GM21825 (cell line): ENCODE results near the gene ITGA5.
"Not testable (repeated sequence)": the region's sequence is repeated elsewhere in the genome, so short reads cannot be mapped to it uniquely, and the experiment has no call there.

Source experiments
- ATAC-seq: cut with Tn5 transposase; IDR thresholded peaks from one replicate; pipeline ENCODE4 v1.9.1; 2021; ENCODE audit warnings: mild to moderate bottlenecking, moderate library complexity; ENCODE audit not compliant: unreplicated experiment

Gene ITGA5

GRCh38 chr12:54356228-54356627, 62.8 kb downstream of the ITGA5 start:
- no peak for ATAC-seq

DNA sequence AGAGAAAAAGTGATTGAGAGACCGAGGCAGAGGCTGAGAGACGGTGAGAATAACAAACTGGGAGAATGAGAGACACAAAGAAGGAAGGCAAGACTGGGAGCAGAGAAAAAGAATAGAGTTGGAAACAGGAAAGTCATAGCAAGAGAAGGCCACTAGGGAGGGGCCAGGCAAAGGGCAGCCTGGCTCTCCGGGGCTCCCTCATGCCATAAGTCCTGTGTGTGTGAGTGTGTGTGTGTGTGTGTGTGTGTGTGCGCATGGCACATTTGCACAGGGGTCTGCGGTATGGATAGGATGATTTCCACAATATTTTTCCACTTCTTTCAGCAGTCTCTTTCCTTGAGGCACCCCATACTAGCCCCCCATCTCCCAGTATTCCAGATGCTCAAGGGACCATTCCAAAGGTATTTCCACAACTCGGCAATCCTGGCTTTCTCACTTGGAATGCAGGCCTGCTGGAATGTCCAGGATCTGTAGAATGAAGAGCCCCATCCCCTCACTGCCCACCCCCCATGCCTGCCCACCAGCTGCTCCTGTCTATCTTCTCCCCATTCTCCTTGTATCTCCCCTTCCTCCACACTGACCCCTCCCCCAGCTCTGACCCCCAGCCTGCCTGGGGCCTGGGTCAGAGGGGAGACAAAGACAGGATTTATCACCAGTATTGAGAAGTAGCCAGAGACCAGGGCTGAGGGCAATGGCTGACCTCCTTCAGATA, 63.8 kb downstream of the ITGA5 start:
- no peak for ATAC-seq

- ATAC-seq, result not testable (repeated sequence)
These were observed 64.8 kb downstream of the ITGA5 start for GRCh38 chr12:54354271-54354670.

GRCh38 chr12:54352891-54353874, 65.9 kb downstream of the ITGA5 start:
- ATAC-seq, result no peak

GRCh38 chr12:54352022-54352531, 67.0 kb downstream of the ITGA5 start:
- no peak for ATAC-seq

- ATAC-seq, result no peak
These were observed 67.7 kb downstream of the ITGA5 start for GRCh38 chr12:54351341-54351740.

DNA sequence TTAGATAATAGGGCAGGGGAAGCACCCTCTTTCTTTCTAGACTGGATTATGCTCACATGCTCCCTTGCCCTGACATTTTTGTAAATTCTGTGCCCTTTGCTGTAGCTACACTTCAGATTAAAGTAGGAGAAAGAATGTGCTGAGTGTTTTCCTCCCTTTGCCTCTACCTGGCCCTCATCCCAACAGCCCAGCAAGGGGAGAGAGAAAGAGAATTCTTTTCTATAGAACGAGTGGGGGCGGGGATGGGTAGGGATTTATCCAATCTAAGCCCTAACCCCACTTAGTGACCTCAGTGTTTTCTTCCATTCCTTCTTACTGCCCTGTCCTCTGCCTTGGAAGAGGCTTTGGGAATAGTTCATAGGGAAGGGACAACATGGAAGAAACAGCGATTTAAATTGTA, 68.3 kb downstream of the ITGA5 start:
- no peak for ATAC-seq

DNA sequence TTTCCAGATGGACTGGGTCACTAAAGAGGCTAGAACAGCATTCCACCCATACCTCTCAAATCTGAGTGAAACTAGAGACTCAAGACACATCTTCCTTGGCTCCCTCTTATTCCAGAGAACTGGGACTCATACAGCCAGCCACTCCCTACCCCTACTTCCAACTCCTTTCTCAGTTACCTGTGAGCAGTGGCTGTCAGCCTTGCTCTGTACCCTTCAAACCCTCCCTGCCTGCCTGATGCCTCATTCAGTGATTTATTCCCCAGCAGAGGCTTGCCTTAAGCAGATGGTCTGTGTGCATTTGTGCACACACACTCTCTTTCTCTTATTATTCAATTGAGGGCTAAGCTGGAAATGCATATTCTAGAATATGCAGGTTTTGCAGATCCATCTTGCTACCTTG, 69.4 kb downstream of the ITGA5 start:
- no peak for ATAC-seq

- ATAC-seq, result no peak
These were observed 70.0 kb downstream of the ITGA5 start for GRCh38 chr12:54349036-54349435.
